K562 (cell line): ENCODE data around the gene PXDC1.

Experiments
- CEBPB ChIP-seq: fragments of 450-650 bp; IDR thresholded peaks from 2 replicates; pipeline ENCODE4 v1.6.1; 2016; ENCODE audit warnings: missing genetic modification characterization, missing compliant biosample characterization
- CTCF ChIP-seq, 3 experiments: IDR thresholded peaks in 2 of 3; conservative IDR thresholded peaks in 1 of 3; 2 replicates each; pipeline ENCODE4 v1.5.1; 2011 to 2012; ENCODE audit warnings: low read length in 3 of 3, mild to moderate bottlenecking in 3 of 3, control low read depth in 2 of 3, improper control_type of control experiment in 1 of 3, inconsistent platforms in 1 of 3, low read depth in 1 of 3, mixed read lengths in 1 of 3, moderate library complexity in 1 of 3; ENCODE audit not compliant: insufficient read depth in 2 of 3
- HINFP ChIP-seq: fragments of 450-650 bp; conservative IDR thresholded peaks from 2 replicates; pipeline ENCODE4 v1.6.1; 2016; ENCODE audit warnings: missing genetic modification characterization, low read depth, mild to moderate bottlenecking, control low read depth, missing compliant biosample characterization
- PCBP1 ChIP-seq: fragments of 200-400 bp; formaldehyde crosslinking; IDR thresholded peaks from 2 replicates; pipeline ENCODE4 v1.6.1; 2018; ENCODE audit warnings: mild to moderate bottlenecking, low read depth, low read length; ENCODE audit not compliant: poor library complexity, severe bottlenecking
- TCF7 ChIP-seq: sonication (generic); IDR thresholded peaks from 2 replicates; pipeline ENCODE4 v1.6.1; 2016; ENCODE audit warnings: antibody characterized with exemption, borderline replicate concordance
- USF2 ChIP-seq: sonication (generic); formaldehyde crosslinking; IDR thresholded peaks from 2 replicates; pipeline ENCODE4 v1.5.0; 2020; ENCODE audit warnings: missing genetic modification reagents
- TF ChIP-seq, protein P1 (sequence below): fragments of 450-650 bp; IDR thresholded peaks from 2 replicates; pipeline ENCODE4 v1.6.1; 2016
- TF ChIP-seq, protein P2 (sequence below): sonication (generic); formaldehyde crosslinking; IDR thresholded peaks from 2 replicates; pipeline ENCODE4 v1.9.0; 2022; ENCODE audit warnings: mild to moderate bottlenecking, missing genetic modification reagents
- TF ChIP-seq, protein P3 (sequence below): sonication (generic); formaldehyde crosslinking; IDR thresholded peaks from 2 replicates; pipeline ENCODE4 v1.8.1; 2022; ENCODE audit warnings: missing genetic modification reagents
- TF ChIP-seq, protein P4 (sequence below): sonication (generic); formaldehyde crosslinking; IDR thresholded peaks from 2 replicates; pipeline ENCODE4 v1.8.0; 2022; ENCODE audit warnings: missing genetic modification reagents, mild to moderate bottlenecking, moderate library complexity, borderline replicate concordance
- TF ChIP-seq, protein P5 (sequence below), 2 experiments: fragments of 450-650 bp in 1 of 2; sonication (generic) in 1 of 2; formaldehyde crosslinking in 1 of 2; IDR thresholded peaks in 1 of 2; conservative IDR thresholded peaks in 1 of 2; 2 replicates each; pipeline versions ENCODE4 v1.6.1 to v1.8.1; 2016 to 2023; ENCODE audit warnings: mild to moderate bottlenecking in 2 of 2, moderate library complexity in 2 of 2, inconsistent platforms in 1 of 2, missing genetic modification reagents in 1 of 2
- TF ChIP-seq, protein P6 (sequence below), 2 experiments: fragments of 450-650 bp; formaldehyde crosslinking in 1 of 2; IDR thresholded peaks; 2 replicates each; pipeline versions ENCODE4 v1.4.0 to v1.6.1; 2014 to 2020; ENCODE audit warnings: mild to moderate bottlenecking in 2 of 2, borderline replicate concordance in 1 of 2, low read depth in 1 of 2

DNA sequence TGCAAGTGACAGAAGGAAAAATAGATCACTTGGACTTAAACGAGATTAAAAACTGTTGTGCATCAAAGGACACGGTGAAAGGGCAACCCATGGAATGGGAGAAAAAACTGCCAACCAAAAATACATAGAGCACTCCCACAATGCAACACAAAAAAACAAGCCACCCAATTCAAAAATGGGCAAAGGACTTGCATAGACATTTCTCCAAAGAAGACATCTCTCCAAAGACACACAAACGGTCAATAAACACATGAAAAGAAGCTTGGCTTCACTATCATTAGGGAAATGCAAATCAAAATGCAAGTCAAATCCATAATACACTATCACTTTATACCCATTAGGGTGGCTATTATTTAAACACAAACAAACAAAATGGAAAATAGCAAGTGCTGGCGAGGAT, 45.0 kb downstream of the PXDC1 start:
- TF ChIP-seq CTCF (IDR thresholded peaks at IDR 0.05 in 2 of 3, conservative IDR thresholded peaks at IDR 0.05 in 1 of 3; ENCODE audit: insufficient read depth in 2 of 3, low read depth in 1 of 3, low read length in 3 of 3) (no peak), HINFP (no peak), TCF7 (no peak), CEBPB (tag) (no peak), PCBP1 (no peak), USF2 (no peak)
- TF ChIP-seq, protein P1, sequence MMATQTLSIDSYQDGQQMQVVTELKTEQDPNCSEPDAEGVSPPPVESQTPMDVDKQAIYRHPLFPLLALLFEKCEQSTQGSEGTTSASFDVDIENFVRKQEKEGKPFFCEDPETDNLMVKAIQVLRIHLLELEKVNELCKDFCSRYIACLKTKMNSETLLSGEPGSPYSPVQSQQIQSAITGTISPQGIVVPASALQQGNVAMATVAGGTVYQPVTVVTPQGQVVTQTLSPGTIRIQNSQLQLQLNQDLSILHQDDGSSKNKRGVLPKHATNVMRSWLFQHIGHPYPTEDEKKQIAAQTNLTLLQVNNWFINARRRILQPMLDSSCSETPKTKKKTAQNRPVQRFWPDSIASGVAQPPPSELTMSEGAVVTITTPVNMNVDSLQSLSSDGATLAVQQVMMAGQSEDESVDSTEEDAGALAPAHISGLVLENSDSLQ: no peak
- TF ChIP-seq, protein P2, sequence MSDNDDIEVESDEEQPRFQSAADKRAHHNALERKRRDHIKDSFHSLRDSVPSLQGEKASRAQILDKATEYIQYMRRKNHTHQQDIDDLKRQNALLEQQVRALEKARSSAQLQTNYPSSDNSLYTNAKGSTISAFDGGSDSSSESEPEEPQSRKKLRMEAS (CRISPR knock-in tag): no peak
- TF ChIP-seq, protein P3, sequence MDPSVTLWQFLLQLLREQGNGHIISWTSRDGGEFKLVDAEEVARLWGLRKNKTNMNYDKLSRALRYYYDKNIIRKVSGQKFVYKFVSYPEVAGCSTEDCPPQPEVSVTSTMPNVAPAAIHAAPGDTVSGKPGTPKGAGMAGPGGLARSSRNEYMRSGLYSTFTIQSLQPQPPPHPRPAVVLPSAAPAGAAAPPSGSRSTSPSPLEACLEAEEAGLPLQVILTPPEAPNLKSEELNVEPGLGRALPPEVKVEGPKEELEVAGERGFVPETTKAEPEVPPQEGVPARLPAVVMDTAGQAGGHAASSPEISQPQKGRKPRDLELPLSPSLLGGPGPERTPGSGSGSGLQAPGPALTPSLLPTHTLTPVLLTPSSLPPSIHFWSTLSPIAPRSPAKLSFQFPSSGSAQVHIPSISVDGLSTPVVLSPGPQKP (CRISPR knock-in tag): no peak
- TF ChIP-seq, protein P4, sequence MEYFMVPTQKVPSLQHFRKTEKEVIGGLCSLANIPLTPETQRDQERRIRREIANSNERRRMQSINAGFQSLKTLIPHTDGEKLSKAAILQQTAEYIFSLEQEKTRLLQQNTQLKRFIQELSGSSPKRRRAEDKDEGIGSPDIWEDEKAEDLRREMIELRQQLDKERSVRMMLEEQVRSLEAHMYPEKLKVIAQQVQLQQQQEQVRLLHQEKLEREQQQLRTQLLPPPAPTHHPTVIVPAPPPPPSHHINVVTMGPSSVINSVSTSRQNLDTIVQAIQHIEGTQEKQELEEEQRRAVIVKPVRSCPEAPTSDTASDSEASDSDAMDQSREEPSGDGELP: no peak
- TF ChIP-seq, protein P5, sequence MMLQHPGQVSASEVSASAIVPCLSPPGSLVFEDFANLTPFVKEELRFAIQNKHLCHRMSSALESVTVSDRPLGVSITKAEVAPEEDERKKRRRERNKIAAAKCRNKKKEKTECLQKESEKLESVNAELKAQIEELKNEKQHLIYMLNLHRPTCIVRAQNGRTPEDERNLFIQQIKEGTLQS (IDR thresholded peaks at IDR 0.05): no peak
- TF ChIP-seq, protein P5 (CRISPR knock-in tag; conservative IDR thresholded peaks at IDR 0.05): no peak
- TF ChIP-seq, protein P6, sequence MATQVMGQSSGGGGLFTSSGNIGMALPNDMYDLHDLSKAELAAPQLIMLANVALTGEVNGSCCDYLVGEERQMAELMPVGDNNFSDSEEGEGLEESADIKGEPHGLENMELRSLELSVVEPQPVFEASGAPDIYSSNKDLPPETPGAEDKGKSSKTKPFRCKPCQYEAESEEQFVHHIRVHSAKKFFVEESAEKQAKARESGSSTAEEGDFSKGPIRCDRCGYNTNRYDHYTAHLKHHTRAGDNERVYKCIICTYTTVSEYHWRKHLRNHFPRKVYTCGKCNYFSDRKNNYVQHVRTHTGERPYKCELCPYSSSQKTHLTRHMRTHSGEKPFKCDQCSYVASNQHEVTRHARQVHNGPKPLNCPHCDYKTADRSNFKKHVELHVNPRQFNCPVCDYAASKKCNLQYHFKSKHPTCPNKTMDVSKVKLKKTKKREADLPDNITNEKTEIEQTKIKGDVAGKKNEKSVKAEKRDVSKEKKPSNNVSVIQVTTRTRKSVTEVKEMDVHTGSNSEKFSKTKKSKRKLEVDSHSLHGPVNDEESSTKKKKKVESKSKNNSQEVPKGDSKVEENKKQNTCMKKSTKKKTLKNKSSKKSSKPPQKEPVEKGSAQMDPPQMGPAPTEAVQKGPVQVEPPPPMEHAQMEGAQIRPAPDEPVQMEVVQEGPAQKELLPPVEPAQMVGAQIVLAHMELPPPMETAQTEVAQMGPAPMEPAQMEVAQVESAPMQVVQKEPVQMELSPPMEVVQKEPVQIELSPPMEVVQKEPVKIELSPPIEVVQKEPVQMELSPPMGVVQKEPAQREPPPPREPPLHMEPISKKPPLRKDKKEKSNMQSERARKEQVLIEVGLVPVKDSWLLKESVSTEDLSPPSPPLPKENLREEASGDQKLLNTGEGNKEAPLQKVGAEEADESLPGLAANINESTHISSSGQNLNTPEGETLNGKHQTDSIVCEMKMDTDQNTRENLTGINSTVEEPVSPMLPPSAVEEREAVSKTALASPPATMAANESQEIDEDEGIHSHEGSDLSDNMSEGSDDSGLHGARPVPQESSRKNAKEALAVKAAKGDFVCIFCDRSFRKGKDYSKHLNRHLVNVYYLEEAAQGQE (IDR thresholded peaks at IDR 0.05; ENCODE audit: borderline replicate concordance): no peak
- TF ChIP-seq, protein P6 (CRISPR knock-in tag; IDR thresholded peaks at IDR 0.05; ENCODE audit: low read depth): no peak
